HuH-7 (cell line): Measurements from ENCODE around the gene LRP6.
A peak's percentile ranks its signal among the peaks of the same experiment; 100 is the strongest.
"Not testable (repeated sequence)": the region's sequence is repeated elsewhere in the genome, so short reads cannot be mapped to it uniquely, and the experiment has no call there.

Source experiments
- DNase-seq: peaks from one replicate; pipeline ENCODE4 v3.0.0; 2011; ENCODE audit warnings: low spot score

Gene LRP6

DNA sequence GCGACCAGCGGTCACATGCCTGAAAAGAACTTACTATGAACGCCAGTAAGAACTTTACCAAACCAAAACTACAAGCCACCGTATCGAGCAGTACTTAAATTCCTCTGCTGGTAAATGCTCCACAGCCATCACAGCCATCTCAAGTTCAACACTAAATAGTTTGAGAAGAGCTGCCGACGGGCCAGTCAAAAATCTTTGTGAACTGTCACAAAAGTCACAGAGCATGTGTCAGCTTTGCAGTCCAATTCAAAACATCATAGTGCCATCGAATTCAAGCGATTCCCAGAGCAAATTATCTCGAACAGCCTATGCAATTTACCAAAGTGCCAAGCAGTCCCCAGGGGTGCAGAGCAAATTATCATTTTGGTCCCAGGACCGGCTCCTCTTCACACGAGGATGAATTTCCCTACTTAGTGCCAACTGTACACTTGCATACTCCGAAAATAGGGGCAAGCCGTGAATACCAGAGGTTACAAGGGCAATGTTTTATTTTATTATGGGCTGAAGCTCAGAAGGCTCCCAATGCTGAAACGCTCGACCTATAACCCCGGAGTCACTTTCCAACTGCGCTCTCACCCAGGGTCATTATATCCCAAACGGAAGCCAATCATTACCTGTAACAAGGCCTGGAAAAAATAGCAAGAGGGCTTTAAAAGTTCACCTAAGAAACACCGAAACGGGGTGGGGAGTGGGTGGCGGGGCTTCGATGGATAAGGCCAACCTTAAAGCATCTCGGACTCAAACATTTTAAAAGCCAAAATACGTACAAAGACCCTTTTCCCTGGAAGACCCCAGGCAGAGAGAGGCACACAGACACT lies 1.1 kb downstream of the LRP6 start:
- peak; percentile 31 for DNase-seq

DNA sequence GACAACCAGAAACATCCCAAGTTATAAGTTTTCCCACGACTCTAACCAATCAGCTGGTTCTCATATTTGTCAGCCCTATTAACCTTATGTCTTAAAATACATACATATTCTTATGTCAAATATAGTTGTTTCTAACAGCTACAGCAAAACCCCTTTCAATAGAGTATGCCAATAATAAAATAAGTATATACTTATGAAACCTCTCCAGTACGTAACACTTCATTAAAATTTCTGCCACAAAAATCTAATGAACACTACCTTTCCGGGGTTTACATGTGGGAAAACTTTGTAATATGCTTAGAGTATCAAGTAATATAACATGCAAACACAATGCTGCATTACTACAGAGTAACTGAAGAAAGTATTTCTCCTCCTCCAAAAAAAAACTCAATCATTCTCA lies 1.8 kb downstream of the LRP6 start:
- DNase-seq, result no peak

DNA sequence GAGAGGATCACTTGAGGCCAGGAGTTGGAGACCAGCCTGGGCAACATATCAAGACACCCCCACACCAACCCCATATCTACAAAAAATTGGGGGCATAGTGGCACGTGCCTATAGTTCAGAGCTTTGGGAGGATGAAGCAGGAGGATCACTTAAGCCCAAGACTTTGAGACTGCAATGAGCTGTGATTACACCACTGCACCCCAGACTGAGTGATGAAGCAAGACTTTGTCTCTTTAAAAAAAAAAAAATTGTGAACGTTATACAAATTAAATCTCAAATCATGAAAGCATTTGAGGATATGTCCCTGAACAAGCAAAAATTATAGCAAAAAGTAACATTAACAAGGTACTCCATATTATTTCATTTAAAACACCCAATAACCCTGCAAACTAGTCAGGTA lies 2.9 kb downstream of the LRP6 start:
- no peak for DNase-seq

DNA sequence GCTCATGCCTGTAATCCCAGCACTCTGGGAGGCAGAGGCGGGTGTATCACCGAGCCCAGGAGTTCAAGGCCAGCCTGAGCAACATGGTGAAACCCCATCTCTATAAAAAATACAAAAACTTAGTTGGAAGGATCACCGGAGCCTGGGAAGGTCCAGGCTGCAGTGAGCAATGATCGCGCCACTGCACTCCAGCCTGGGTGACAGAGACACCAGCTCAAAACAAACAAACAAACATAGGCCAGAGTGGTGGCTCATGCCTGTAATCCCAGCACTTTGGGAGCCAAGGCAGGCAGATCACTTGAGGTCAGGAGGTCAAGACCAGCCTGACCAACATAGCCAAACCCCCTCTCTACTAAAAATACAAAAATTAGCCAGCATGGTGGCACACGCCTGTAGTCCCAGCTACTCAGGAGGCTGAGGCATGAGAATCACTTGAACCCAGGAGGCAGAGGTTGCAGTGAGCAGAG lies 10.5 kb downstream of the LRP6 start:
- not testable (repeated sequence) for DNase-seq

DNA sequence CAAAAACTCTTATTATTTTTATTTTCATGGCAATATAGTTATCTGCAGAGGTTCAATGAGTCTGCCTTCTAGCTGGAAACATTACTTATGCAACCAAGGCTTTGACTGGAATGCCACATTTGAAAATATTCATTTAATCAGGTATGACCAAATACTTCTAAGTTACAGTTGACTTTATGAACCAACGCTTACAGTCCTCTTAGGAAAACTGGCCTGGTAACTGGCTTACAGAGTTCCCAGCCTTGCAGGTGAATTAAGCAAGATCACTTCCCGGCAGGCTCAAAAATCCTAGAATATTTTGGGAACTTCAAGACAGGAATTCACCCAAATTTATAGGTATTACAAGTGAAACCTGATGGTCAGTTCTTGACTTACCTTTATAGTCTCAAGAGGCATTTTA lies 12.3 kb downstream of the LRP6 start:
- DNase-seq, result no peak

DNA sequence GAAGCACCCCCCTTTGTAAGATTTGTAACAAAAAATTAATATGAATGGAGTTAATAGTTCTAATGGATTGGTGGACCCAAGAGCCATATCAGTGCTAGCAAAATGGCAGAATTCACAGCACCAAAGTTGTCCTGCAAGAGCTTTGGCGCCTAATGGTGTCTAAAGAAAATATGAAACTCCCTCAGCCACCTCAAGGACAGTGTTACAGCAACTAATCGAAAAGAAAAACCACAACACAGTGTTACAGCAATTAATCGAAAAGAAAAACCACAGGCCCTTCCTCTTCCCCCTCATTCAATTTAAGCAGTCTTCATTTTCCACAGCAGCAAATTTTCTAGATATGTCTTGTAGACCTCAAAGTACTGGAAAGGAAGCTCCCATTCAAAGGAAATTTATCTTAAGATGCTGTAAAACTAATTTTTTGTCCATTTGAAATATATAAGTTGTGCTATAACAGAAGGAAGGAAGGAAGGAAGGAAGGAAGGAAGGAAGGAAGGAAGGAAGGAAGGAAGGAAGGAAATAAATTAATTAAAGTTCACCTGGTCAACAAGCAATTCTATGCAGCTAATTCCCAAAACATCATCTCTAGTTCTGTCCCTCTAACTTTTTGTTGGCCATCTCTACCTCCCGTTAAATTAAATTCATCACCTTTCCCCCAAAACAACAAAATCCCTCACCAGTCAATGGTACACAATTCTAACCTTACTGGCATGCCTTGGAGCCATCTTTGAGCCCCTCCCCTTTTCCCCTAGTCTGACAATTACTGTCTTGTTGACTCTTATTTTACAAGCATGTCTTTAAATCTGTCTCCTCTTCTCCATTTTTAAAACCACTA lies 17.4 kb downstream of the LRP6 start:
- DNase-seq, result no peak

DNA sequence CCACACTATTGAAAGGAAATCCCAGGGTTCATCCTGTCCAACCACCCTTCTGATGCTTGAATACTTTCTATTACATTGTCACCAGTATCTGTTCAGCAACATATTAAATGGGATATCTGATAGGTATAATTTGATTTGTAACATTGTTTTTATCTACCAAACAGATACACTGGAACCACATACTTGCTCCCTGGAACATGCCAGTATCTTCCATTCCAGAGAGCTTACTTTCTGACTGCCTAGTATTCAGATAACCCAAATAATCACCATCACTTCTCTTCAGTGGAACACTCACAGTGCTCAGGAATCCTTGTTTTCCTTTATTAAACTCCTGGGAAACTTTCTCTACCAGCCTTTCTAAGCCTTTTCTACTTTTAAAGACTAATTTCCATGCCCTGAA lies 19.3 kb downstream of the LRP6 start:
- no peak for DNase-seq

DNA sequence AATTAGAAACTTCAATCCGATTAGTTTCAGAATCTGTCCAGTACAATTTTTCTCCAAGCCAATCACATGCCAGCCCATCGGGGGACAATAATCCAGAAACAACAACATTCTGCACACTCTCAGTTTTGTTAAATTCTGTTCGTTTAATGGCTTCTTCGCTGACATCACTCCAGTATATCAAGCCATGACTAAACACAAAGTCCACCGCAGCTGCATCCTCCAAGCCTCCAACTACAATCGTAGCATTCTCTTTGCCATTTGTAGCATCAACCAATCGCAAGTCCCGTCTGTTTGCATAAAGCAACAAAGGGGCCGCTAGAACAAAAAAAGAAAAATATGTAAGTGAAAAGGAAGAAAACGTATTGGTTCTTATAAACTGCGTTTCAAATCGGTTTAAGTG lies 22.5 kb downstream of the LRP6 start:
- DNase-seq, result no peak

DNA sequence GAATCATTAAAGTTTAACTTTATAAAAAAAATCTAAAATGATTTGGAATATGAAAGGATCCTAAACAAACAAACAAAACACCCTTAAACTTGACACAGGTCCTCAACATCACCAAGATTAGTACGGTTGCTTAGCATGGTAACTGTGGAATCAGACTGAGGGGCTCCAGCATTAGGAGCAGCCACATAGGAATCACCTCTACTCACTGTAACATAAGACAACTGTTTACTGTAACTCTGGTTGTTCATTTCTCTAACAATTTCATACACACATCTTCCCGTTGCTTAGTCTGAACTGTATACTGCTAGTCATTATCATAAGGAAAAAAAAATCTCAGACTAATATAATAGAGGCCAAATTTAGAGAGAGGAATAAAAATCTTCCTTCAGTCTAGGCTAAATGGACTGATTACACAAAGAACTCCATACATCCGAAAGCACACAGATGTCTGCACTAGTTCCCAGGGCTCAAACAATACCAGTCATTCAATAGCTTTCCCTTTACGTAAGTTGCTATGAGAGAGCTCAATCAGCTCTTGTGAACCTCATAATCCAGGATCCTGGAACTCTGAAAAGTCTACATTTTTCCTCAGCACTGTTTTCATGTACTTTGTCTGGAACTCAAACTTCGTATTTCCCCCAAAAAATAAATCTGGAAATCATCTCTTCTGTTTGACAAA lies 26.0 kb downstream of the LRP6 start:
- DNase-seq, result peak; percentile 61

DNA sequence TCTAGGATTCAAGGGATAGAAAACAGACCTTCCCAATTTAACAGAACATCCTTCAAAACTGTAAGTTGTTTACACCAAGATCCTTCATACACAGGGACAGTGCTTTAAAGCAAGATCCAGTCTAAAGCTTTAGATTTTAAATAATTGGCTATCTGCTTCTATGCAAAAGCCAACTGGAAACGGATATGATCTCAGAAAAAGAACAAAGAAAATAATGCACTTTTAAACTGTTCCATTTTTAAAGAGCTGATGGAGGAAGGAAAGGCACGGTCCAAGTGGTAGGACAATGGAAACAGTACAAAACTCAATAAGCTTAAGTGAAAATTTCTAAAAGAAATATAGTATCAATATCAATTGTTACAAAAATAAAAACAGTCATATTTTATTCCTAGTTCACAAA lies 27.7 kb downstream of the LRP6 start:
- DNase-seq, result no peak

DNA sequence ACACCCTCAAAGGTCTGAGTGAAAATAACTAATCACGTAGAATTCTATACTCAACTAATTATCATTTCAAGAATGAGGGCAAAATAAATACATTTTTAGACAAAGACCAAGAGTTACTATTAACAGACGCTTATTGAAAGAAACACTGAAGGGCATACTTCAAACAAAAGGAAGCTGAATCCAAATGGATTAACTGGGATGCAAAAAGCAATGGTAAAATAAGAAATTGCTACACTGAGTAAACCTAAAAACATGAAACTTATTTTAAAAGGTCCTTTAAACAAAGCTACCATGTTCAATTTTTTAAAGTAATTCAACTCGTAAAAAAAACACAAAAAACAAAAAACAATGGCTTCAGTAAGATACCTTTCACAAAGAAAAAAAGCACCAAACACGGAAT lies 28.2 kb downstream of the LRP6 start:
- DNase-seq, result no peak

DNA sequence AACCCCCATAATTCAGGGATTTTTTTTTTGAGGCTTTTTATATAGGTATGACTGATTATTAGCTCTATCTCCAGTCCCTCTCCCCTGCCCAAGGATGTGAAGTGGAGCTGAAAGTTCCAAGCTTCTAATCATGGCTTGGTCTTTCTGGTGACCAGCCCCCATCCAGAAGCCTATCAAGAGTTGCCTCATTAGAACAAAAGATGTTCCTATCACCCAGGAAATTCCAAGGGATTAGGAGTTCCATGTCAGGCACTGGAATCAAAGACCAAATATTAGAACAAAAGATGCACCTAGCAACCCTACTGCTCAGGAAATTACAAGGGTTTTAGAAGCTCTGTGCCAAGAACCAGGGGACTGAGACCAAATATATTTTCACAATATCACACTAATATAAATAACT lies 29.9 kb downstream of the LRP6 start:
- no peak for DNase-seq

DNA sequence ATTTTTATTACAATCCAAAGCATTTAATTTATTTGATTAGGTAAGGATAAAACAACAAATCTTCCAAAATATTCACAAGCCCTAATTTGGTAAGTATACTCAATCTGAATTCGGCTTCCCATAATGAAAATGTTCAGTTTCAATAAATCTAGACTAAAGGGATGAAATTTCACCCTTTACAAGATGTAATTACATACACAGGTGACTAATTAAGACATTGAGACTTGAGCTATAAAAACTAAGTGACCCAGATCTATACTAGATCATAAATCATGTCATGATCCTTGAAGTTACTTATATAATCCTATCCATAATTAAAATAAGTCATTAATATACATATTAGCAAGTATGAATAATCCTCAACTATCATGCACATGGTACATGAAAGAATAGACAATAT lies 36.6 kb downstream of the LRP6 start:
- no peak for DNase-seq

DNA sequence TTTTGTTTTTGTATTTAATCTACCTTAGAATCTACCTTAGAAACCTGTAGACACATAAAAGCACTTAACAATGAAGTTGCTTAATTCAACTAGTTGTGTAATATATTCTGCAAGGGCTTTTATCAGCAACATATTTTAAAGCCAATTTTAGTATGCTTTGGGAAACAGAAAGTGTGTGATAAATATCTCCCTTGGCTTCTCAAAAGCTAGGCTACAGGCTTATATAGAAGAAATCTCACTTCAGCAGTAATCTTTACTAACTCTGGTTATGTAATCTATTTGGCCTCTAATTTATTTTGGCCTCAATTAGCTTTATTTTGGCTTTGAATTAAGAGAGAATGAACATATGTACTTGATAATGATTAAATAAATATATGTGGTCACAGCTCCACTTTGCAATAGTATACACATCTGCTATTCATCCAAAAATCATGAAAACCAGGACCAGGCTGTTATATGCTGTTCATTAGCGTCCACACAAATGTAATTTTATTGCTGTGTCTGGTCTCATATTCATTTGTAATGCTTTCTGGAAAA lies 37.2 kb downstream of the LRP6 start:
- no peak for DNase-seq

DNA sequence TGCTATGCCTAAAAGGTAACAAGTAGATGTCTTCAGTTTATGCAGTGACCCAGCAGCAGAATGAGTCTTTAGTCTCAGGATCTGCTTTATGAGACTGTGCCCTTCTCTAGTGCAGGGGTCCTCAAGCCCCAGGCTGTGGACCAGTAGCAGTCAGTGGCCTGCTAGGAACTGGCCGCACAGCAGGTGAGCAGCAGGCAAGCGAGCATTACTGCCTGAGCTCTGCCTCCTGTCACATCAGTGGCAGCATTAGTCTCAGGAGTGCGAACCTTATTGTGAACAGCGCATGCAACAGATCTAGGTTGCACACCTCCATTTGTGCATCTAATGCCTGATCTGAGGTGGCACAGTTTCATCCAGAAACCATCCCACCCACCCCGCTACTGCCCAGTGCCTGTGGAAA lies 38.4 kb downstream of the LRP6 start:
- no peak for DNase-seq

DNA sequence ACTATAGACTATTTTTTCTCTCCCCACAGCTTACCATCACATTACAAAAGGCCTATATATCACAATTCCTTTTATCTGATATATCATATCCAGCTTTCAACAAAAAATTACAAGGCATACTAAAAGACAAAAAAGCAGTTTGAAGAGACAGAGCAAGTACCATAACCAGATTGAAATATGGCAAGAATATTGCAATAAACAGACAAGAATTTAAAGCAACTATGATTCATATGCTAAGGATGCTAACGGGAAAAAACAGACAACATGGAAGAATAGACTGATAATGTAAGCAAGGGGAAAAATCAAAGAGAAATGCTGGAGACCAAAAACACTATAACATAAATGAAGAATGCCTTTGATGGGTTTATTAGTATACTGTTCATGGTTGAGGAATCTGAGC lies 40.7 kb downstream of the LRP6 start:
- DNase-seq, result no peak

DNA sequence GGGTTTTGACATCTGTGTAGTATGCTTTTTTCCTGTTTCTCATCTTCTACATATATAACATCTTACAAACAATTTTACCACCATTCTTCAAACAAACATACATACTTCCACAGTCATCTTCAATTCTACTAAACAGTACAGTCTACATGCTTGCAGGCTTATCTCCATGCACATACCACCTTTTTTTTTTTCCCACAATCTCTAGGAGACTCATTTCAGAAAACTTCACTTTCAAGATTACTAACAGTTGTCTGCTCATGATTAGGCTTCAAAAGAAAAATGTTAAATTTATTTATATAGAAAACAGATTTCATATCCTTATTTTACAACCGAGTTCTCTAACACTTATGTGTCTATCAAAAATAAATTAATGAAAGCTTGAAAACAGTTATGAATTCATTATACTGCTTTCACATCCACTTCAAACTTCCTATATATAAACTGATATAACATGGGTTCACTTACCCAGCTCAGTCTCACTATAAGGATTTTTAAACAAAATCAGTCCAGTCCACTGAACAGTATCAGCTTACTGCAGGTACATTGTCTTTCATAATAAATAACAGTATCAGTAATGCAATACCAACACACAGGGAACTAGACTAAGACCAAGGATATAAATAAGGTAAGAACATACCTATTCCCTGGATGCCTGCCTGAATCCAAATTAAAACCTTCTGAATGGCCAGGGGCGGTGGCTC lies 42.5 kb downstream of the LRP6 start:
- DNase-seq, result no peak

DNA sequence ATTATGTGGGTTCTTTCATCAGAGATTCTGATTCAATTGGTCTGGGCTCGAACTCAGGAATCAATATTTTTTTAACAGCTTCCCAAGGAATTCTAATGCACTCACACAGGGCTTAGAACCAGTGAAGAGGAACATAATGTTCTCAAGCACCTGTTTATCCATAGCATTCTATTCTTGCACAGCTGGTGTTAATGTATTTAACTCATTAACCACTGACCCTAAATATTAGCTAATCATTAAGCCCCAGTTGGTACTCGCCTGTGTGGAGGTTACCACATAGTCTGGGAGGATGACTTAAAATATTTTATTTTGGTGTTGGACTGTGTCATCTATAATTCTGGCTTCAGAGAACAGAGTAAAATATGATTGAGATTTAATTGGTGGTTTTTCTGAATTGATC lies 45.3 kb downstream of the LRP6 start:
- no peak for DNase-seq

DNA sequence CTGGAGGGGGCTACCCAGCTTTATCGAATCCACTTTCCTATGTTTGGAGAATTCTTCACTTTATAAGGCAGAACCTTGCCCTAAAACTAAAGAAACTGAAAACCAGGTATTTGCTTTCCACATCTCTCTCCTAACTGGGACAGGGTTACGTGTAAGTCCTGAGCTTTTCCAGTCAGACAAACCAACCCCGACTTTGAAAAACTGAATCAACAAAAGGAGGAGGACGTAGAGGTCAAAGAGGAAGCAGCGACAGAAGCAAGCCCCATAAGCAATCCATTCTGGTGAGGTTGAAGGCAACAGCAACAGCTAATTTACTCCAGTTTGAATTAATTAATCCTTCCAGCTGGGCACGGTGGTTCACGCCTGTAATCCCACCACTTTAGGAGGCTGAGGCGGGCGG lies 47.2 kb downstream of the LRP6 start:
- no peak for DNase-seq

DNA sequence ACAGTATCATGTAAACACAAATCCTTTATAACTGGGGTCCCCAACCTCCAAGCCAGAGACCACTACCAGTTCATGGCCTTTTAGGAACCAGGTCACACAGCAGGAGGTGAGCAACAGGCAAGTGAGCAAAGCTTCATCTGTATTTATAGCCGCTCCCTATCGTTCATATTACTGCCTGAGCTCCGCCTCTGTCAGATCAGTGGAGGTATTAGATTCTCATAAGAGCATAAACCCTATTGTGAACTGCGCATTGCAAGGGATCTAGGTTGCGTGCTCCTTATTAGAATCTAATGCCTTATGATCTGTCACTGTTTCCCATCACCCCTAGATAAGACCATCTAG lies 49.9 kb downstream of the LRP6 start:
- no peak for DNase-seq

DNA sequence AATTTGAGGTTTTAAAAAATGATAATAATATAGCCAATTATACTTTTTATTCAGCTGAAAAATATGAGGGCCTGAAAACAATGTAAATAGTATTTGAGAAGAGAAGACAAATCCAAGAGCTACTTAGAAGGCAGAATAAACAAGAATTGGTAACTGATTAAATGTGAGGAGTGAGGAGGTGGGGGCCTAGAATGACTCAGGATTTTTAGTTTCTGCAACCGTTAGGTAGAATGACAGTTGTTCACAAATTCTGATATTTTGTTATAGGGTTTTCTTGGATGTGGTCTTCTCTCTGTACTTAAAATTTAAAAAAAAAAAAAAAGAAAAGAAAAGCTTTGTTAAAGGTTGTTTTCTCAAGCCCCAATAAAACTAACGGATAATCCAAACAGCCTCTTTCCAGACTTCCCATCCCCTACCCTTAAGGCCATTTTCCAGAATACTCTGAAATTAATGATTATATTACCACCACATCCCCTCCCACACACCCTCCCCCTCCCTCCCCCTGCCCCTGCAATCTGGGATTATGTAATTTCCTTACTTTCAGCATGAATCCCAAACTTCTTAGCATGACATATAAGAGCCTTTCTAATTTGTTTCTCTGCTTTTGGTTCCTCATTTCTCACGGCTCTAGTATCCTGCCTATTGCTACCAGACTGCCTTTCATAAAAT lies 50.4 kb downstream of the LRP6 start:
- DNase-seq, result no peak
